Measurements from ENCODE around the gene HMGCS1.

DNA sequence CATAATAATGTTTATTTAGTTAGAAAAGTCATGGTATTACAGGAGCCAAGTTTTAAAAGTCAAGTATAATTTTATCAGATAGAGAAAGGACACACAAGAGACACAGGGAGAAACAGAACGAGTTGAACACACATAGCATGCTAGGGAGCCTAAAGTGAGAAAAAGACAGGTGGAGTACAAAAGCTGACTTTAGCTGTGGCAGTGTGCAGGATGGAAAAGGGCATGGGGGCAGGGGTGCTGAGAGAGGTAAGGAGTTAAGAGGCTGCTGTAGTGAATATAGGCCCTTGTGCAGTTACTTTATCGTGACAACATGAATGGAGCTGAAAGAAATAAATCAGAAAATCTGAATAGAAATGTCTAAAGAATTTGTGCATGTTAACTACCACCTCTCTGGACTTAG, 18.0 kb downstream of the HMGCS1 start:
- TF ChIP-seq, protein P1, sequence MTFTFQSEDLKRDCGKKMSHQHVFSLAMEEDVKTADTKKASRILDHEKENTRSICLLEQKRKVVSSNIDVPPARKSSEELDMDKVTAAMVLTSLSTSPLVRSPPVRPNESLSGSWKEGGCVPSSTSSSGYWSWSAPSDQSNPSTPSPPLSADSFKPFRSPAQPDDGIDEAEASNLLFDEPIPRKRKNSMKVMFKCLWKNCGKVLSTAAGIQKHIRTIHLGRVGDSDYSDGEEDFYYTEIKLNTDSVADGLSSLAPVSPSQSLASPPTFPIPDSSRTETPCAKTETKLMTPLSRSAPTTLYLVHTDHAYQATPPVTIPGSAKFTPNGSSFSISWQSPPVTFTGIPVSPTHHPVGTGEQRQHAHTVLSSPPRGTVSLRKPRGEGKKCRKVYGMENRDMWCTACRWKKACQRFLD (CRISPR knock-in tag; IDR thresholded peaks at IDR 0.05; ENCODE audit: borderline replicate concordance): no peak
- TF ChIP-seq, protein P2, sequence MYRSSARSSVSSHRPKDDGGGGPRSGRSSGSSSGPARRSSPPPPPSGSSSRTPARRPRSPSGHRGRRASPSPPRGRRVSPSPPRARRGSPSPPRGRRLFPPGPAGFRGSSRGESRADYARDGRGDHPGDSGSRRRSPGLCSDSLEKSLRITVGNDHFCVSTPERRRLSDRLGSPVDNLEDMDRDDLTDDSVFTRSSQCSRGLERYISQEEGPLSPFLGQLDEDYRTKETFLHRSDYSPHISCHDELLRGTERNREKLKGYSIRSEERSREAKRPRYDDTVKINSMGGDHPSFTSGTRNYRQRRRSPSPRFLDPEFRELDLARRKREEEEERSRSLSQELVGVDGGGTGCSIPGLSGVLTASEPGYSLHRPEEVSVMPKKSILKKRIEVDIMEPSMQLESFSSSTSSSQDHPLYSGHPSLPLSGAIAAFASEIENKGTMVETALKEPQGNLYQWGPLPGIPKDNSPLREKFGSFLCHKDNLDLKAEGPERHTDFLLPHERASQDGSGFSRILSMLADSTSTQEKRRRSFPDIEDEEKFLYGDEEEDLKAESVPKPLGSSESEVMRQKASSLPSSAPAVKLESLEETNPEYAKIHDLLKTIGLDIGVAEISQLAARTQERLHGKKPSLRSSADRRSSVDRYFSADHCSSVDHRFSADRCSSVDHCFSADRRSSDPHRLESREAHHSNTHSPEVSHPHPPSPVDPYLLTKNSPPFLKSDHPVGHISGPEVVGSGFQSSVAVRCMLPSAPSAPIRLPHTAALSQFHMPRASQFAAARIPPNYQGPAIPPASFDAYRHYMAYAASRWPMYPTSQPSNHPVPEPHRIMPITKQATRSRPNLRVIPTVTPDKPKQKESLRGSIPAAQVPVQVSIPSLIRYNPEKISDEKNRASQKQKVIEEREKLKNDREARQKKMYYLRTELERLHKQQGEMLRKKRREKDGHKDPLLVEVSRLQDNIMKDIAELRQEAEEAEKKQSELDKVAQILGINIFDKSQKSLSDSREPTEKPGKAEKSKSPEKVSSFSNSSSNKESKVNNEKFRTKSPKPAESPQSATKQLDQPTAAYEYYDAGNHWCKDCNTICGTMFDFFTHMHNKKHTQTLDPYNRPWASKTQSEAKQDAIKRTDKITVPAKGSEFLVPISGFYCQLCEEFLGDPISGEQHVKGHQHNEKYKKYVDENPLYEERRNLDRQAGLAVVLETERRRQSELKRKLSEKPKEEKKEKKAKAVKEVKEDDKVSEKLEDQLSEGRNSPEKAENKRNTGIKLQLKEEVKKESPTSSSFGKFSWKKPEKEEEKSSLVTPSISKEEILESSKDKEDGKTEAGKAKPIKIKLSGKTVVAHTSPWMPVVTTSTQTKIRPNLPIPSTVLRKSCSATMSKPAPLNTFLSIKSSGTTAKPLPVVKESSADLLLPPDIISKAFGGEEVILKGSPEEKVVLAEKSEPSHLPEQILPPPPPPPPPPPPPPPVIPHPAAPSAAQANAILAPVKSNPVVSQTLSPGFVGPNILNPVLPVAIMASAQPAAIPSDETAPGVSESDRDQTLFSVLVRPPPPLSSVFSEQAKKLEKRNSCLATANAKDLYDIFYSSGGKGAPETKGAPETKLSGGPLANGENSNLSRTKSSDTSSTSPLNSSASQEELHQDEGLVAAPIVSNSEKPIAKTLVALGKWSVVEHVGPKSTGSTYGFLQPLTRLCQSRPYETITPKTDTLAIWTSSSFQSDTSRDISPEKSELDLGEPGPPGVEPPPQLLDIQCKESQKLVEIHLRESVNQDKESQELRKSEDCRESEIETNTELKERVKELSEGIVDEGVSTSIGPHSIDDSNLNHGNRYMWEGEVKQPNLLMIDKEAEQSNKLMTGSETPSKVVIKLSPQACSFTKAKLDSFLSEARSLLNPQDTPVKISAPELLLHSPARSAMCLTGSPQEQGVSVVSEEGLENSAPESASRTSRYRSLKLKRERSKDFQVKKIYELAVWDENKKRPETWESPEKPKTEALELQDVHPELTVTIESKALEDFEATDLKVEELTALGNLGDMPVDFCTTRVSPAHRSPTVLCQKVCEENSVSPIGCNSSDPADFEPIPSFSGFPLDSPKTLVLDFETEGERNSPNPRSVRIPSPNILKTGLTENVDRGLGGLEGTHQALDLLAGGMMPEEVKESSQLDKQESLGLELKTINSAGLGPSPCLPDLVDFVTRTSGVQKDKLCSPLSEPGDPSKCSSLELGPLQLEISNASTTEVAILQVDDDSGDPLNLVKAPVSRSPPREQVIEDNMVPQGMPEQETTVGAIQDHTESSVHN (CRISPR knock-in tag; IDR thresholded peaks at IDR 0.05): no peak
- TF ChIP-seq ZC3H13 (CRISPR knock-in tag; IDR thresholded peaks at IDR 0.05) (no peak), ZNF644 (CRISPR knock-in tag; IDR thresholded peaks at IDR 0.05; ENCODE audit: low read depth) (no peak), POLR2A (IDR thresholded peaks at IDR 0.05; ENCODE audit: insufficient read depth in 1 of 2, low read depth in 2 of 2, low read length in 2 of 2) (peak in 1 of 2 experiments; percentile 30; a peak in 2 of 4 replicates)
